Measurements from ENCODE around the gene ZNF649.
"Not testable (repeated sequence)": the region's sequence is repeated elsewhere in the genome, so short reads cannot be mapped to it uniquely, and the experiment has no call there.

The ZNF649 gene

DNA sequence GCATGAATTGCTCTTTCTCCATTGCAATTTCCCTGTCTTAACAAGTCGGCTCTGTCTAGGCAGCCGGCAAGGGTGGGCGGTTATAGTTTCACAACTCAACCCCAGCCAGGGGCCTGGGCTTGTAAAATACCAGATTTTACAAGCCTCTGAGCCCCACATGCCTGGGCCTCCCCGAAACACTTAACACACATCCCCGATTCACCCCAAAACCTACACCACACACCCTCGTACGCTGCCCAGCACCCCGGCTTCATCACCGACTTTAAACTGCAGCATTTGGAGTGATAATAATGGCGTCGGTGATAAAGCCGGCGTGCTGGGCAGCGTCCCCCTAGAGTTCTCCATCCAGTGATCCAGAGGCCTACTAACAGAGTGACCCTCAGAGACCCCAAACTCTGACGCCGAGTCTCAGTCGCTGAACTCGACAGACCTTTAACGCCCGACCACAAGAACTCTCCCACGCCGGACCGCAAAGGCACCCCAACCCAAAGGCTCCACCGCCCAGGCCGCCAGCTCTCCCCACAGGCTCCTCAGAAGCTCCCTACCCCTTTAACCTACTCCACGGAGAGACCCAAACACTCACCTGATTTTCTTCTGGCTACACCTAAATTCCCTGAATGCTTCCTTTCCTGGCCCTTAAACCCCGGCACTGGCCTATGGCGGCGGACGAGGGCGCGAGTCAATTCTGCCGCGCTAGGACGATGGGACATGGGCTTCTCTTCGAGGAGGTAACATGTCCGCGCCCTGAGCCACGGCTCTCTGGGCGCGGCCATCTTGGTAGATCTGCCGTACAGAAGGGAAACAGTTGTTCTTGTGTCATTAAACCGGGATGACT, at the start of gene ZNF649:
Gene ZNF649 (minus strand): TSS at position 687 of the 835 bp plus-strand sequence. CDS start 4,910 bp downstream, outside the sequence.
- peak; percentile 76 for DNase-seq

DNA sequence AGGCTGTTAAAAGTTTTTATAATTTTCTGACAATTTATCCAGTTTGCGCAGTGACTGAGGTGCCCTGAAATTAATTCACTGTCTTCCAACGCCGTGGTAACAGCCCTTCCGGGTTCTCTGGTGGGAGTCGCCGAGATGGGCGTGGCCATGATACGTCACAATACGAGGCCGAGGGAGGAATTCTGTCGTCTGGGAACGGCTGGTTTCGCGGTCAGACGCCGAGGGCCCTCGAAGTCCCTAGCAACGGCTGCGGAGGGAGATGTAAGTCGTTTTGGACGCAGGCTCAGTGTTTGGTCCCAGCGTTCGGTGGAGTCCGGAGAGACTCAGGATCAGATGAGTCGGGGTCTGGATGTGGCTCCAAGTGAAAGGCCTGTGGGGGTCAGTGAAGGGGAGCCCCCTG, 44.2 kb upstream of the ZNF649 start:
- no peak for DNase-seq

DNA sequence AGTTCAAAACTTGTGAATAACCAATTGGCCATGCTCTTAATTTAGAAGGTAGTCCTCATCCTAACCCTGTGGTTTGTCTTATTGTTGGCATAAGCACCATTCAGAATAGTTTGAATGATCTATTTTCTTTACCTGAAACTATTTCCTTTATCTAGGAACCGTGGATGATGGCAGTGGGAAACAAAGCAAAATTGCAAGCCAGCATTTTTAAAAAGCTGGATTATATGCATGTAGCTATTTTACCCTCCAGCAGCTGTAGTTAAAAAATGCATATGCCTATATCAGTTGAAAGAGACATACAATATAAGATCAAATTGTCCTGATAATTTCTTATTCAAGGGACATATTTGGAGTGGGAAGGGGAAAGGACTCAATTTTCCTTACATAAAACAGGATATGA, 41.8 kb upstream of the ZNF649 start:
- DNase-seq: no peak

DNA sequence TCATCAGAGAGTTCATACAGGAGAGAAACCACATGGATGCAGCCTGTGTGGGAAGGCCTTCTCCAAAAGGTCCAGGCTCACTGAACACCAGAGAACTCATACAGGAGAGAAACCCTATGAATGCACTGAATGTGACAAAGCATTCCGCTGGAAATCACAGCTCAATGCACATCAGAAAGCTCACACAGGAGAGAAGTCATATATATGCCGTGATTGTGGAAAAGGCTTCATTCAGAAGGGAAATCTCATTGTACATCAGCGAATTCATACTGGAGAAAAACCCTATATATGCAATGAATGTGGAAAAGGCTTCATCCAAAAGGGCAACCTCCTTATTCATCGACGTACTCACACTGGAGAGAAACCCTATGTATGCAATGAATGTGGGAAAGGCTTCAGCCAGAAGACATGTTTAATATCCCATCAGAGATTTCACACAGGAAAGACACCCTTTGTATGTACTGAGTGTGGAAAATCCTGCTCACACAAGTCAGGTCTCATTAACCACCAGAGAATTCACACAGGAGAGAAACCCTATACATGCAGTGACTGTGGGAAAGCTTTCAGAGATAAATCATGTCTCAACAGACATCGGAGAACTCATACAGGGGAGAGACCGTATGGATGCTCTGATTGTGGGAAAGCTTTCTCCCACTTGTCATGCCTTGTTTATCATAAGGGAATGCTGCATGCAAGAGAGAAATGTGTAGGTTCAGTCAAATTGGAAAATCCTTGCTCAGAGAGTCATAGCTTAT, 40.2 kb upstream of the ZNF649 start:
- DNase-seq: no peak

DNA sequence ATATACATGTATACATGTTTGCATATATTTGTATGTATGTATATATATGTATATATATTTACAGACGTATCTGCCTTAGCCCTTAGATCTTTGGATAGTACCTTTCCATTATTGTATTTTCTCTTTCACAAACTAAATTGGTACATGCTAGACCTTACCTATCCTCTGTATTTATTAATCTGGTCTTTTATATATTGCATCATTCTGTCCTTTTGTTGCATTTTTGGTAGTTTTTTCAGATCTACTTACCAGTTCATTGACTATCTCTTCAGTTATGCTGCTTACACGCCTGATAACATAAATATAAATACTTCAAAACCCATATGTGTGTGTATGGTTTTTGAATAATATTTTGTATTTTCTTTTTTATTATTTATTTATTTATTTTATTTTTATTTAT, 34.1 kb upstream of the ZNF649 start:
- DNase-seq: no peak

DNA sequence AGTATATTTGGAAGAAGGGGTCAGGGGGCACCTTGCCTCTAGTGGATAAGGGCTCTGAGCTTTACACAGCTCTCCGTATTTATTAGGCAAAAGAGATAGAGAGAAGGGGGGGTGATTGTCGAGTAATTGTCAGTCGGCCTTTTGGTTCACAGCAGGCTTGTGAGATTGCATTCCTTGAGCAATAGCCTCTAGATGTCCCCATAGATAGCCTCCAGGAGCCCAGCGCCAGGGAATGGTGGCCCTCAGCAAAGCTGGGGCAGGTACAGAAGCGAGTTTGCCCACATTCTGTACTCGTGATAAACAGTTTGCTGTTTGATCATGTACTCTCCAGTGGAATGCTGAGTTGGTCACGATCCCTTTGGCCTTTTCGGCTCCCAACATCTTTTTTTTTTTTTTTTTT, 27.1 kb upstream of the ZNF649 start:
- no peak for DNase-seq

DNA sequence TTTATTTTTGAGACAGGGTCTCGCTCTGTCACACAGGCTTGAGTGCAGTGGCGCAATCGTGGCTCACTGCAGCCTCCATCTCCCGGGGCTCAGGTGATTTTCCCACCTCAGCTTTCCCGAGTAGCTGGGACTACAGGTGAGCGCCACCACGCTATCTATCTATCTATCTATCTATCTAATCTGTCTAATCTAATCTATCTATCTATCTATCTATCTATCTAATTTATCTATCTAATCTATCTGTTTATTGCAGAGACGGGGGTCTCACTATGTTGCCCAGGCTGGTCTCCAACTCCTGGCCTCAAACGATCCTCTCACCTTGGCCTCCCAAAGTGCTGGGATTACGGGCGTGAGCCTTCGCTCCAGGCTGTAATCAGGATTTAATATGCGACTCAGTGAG, 23.0 kb upstream of the ZNF649 start:
- DNase-seq: no peak

DNA sequence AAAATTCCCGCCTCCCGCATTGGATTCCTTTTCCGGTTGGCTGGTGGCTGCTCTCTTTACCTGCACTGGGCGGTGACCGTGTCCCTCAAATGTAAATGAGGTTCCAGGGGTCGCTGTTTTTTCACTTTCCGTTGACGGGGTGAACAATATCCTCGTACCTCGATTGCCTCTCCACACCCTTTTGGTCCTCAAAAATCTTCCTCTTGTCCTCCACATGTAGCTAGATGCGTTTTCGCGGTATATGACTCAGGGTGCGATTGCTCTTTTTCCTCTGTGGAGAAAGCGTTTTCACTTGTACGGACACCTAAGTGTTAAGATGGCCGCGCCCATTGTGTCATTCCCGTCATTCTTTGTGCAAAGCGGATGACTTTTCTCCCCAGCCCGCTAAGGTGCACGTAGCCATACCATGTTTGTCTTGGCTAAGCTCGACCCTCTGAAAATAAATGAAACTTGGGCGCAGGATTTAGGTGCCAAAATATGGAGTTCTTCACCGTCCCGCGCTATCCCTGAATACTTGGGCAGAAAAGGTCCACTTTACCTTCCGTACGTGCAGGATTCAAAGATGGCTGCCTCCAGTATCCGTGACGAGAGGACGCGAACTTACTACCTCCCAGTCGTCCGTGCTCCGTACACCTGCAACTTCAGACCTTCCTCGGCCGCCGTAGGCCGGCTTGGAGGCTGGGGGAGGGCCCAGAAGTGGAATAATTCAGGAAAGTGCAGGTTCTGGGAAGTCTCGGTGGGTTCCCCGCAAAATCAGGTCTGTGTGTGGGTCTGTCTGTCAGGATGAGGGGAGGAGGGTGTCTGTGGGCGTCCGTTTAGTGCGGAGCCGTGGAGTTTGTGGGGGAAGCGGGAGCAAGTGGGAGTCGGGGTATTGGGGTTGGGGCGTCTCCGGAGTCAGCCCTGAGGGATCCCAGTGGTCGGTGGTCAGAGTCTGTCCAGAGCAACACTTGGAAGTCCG, 22.2 kb upstream of the ZNF649 start, which contains the start of gene ZNF613:
Gene ZNF613 (plus strand): TSS at position 689 of the 958 bp plus-strand sequence. CDS start 8,749 bp downstream, outside the sequence.
- DNase-seq: peak; percentile 94

DNA sequence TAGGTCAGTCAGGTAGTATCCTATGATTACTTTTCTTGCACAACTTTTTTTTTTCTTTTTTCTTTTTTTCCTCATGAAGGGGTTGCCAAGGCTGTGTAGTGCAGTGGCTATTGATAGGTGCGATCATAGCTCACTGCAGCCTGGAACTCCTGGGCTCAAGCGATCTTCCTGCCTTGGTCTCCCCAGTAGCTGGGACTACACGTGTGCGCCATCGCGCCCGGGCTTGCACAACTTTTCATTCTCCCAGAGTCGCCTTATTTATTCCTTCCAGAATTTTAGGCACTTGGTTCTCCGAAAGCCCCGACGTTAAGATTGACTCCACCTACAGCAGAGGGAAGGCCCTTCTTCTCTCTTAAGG, 21.6 kb upstream of the ZNF649 start:
- DNase-seq: no peak

DNA sequence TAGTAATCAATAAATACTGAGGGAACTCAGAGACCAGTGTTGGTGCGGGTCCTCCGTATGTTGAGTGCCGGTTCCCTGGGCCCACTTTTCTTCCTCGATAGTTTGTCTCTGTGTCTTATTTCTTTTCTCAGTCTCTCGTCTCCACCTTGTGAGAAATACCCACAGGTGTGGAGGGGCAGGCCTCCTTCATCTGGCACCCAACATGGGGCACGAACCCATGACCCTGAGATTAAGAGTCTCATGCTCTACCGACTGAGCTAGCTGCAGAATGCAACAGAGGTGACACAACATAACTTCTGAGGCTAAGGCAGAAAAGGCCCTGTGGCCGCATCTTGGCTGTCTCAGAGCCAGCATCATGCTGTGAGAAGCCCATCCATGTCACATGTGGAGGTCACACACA, 17.1 kb upstream of the ZNF649 start:
- no peak for DNase-seq

DNA sequence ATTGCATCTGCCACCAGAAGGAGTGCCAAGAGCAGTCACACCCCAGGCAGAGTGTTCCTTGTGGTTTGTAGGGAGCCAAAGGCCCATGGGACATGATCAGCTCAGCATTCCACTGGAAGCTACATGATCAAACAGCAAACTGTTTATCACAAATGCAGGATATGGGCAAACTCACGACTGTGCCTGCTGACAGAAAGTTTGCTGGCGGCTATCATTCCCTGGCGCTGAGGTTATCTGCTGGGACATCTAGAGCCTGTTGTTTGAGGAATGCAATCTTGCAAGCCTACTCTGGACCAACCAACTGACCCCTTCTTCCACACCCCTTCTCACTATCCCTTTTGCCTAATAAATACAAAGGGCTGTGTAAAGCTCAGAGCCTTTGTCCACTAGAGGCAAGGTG, 14.8 kb upstream of the ZNF649 start:
- DNase-seq: no peak

DNA sequence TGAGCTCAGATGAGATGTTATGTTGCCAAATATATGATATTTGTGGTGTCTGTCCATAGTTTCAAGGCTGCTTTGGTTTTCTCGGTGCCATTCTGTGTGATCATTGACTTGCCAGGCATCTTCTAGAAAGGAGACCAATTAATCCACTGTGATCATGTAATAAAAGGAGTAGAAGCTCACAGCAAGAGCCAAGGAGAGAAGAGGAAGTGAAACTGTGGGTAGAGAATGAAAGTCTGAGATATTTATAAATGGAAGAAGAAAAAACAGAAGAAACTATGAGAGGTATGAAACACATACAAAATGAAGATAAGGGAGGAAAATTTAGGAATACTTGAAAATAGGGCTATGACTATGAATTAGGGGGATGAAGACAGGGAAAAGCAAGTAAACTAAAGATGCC, 11.3 kb upstream of the ZNF649 start:
- no peak for DNase-seq

DNA sequence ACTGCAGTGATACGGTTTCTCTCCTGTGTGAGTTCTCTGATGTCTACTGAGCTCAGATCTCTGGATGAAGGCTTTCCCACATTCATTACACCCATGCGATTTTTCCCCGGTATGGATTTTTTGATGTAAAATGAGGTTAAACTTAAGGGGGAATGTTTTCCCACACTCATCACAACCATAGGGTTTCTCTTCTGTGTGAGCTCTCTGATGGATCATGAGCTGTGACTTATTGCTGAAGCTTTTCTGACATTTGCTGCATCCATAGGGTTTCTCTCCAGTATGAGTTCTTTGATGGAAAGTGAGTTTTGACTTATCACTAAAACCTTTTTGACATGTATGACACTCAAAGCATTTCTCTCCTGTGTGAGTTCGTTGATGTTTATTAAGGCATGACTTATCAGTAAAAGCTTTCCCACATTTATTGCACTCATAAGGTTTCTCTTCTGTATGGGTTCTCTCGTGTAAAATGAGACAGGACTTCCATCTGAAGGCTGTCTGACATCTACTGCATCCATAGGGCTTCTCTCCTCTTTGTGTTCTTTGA, 10.6 kb upstream of the ZNF649 start:
- no peak for DNase-seq

DNA sequence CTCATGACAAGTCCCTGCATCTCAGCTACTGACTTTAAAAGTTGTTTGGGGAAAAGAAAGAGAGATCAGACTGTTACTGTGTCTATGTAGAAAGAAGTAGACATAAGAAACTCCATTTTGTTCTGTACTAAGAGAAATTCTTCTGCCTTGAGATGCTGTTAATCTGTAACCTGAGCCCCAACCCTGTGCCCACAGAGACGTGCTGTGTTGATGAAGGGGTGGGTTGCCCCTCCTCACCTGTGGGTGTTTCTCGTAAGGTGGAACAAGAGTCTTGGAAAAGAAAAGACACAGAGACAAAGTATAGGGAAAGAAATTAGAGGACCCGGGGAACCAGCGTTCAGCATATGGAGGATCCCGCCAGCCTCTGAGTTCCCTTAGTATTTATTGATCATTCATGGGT, 3.2 kb upstream of the ZNF649 start:
- DNase-seq: not testable (repeated sequence)

DNA sequence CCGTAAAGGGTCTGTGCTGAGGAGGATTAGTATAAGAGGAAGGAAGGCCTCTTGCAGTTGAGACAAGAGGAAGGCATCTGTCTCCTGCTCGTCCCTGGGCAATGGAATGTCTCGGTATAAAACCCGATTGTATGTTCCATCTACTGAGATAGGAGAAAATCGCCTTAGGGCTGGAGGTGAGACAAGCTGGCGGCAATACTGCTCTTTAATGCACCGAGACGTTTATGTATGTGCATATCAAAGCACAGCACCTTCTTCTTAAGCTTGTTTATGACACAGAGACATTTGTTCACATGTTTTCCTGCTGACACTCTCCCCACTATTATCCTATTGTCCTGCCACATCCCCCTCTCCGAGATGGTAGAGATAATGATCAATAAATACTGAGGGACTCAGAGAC, 1.3 kb upstream of the ZNF649 start:
- DNase-seq: not testable (repeated sequence)

DNA sequence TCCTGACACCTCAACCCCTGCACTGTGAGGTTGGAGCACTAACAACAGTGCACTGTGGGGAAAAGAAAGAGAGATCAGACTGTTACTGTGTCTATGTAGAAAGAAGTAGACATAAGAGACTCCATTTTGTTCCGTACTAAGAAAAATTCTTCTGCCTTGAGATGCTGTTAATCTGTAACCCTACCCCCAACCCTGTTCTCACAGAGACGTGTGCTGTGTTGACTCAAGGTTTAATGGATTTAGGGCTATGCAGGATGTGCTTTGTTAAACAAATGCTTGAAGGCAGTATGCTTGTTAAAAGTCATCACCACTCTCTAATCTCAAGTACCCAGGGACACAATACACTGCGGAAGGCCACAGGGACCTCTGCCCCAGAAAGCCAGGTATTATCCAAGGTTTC, 822 bp upstream of the ZNF649 start:
- not testable (repeated sequence) for DNase-seq

DNA sequence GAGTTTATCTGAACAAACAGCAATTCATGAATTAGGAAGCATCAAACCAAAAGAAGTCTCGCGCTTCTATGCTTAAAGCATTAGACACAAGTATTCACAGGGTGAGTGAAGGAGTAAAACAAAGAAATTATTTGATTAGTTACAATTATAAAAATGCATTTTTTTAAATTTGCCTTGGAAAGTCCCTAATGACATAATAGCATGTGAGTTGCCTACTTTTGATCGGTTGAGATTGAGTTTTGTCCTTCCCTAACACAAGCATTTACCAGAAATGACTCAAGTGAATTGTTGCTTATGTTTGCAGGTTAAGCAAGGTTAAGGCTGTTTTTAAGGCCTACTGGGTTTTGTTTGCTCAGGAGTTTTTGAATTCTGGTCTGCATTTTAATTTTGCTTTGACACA, 389 bp upstream of the ZNF649 start:
- DNase-seq: no peak

DNA sequence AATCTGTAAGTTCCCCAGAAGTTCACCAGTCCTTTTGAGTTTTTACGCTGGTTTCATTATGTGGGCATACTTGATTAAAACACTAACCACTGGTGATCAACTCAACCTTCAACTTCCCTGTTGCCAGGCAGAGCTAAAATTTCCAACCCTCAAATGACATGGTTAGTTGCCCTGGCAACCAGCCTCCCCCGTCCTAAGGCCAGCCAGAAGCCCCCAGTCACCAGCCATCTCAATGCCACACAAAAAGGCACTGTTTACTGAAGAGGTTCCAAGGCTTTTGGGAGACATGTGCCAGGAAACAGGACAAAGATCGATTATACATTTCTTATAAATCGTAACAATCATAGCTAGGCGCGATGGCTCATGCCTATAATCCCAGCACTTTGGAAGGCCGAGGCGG, 1.6 kb downstream of the ZNF649 start:
- no peak for DNase-seq

DNA sequence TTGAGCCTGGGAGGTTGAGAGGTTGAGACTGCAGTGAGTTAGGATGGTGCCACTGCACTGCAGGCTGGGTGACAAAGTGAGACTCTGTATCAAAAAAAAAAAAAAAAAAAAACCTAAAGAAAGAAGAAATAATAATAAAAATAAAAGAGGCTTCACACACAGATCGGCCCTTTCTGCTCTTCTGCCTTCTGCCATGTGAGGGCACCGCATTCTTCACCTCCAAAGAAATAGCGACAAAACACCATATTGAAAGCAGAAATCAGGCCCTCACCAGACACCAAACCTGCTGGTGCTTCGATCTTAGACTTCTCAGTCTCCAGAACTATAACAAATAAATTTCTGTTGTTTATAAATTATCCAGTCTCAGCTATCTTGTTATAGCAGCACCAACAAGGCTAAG, 3.0 kb downstream of the ZNF649 start:
- no peak for DNase-seq

DNA sequence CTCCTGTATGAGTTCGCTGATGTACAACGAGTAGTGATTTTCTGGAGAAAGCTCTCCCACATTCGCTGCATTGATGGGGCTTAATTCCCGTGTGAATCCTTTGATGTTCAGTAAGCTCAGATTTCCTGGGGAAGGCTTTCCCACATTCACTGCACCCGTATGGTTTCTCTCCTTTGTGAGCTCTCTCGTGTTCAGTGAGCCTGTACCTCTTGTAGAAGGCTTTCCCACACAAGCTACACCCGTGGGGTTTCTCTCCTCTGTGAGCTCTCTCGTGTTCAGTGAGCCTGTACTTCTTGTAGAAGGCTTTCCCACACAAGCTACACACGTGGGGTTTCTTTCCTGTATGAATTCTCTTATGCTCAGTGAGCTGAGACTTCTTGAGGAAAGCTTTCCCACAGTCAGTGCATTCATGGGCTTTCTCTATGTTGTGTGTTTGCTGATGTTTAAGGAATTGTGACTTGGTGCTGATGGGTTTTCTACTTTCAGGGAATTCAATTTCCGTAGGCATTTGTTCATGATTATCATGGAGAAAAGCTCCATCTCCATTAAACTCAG, 13.5 kb downstream of the ZNF649 start:
- DNase-seq: no peak

DNA sequence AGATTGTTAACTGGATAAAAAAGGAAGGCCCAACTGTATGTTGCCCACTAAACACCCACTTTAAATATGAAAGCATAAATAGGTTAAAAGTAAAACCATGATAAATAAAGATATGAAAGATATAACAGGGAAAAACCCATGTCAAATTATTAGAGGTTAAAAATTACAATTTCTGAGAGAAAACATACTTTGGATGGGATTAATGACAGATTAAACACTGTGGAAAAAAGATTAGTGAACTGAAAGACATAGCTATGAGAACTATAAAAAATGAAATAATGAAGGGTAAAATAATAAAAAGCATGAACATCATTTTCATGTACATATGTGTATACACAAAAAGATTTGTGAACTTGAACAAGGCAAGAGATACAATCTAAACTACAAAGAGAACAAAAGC, 14.9 kb downstream of the ZNF649 start:
- DNase-seq: no peak

All from NCI-H2171 treated with DMSO at 0.1 percent for 48 hours (cell line).